GM12892 (cell line): ENCODE data around the gene PROB1.

Experiments used
- POLR2A ChIP-seq: IDR thresholded peaks from 2 replicates; pipeline ENCODE4 v1.6.1; 2011; ENCODE audit warnings: low read depth, low read length, control low read depth
- POLR2AphosphoS5 ChIP-seq: IDR thresholded peaks from 2 replicates; pipeline ENCODE4 v1.6.1; 2011; ENCODE audit warnings: low read depth, low read length, control low read depth
- TAF1 ChIP-seq: IDR thresholded peaks from 2 replicates; pipeline ENCODE4 v1.6.1; 2011; ENCODE audit warnings: low read depth, mild to moderate bottlenecking, control low read depth, low read length, borderline replicate concordance

DNA sequence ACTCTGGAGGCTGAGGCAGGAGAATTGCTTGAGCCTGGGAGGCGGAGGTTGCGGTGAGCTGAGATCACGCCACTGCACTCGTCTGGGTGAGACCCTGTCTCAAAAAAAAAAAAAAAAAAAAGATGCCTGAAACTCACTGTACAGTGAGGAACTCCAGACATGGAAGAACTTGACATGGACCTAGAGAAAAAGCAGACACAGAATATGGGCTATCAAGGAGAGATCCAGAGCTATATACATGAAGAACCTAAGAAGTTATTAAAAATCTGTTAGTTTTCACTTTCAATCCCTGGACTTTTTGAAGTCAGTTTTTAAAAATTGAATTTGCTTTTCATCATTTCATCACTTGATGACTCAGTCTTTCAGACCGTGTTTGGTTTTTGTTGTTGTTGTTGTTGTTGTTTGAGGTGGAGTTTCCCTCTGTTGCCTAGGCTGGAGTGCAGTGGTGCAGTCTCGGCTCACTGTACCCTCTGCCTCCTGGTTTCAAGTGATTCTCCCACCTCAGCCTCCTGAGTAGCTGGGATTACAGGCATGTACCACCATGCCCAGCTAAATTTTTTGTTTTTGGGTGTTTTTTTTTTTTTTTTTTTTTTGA, 33.0 kb downstream of the PROB1 start:
- TF ChIP-seq POLR2AphosphoS5 (no peak), TAF1 (no peak), POLR2A (no peak)
